WTC11 (cell line): Measurements from ENCODE around the gene GALNT17. TPM values are rescaled to one million over a fixed set of nuclear protein-coding genes. Genes with fewer than 3 reads are reported as not detected.

Experiments
- ATAC-seq: fragments of 200-7000 bp; cut with Tn5 transposase; 2 replicates; pipeline ENCODE4 v1.10.0; 2021; ENCODE audit warnings: mild to moderate bottlenecking, moderate library complexity
- CTCF ChIA-PET: fragments of 300-600 bp; sonication (Branson Sonifier 250); formaldehyde crosslinking; loops from one replicate; lab custom pipeline; 2021; ENCODE audit warnings: antibody characterized with exemption; lab: Charles Lee
- POLR2A ChIA-PET: fragments of 350-600 bp; sonication (Branson Sonifier 250); formaldehyde crosslinking; loops from one replicate; lab custom pipeline; 2021; ENCODE audit warnings: antibody characterized with exemption; lab: Charles Lee
- DNase-seq: peaks from one replicate; pipeline ENCODE4 v3.0.0; 2021; ENCODE audit warnings: low spot score
- H3K27ac Mint-ChIP-seq: 2 replicates; pipeline ENCODE4 v1.8.0; 2021; ENCODE audit warnings: mixed read lengths
- H3K27me3 Mint-ChIP-seq: 2 replicates; pipeline ENCODE4 v1.8.0; 2021; ENCODE audit warnings: low read depth, mild to moderate bottlenecking, moderate library complexity, mixed read lengths
- H3K36me3 Mint-ChIP-seq: 2 replicates; pipeline ENCODE4 v1.8.0; 2021; ENCODE audit warnings: mixed read lengths
- H3K4me1 Mint-ChIP-seq: 2 replicates; pipeline ENCODE4 v1.8.0; 2022; ENCODE audit warnings: mixed read lengths
- H3K4me3 Mint-ChIP-seq: 2 replicates; pipeline ENCODE4 v1.8.0; 2021; ENCODE audit warnings: mild to moderate bottlenecking, moderate library complexity, mixed read lengths
- H3K9me3 Mint-ChIP-seq: 2 replicates; pipeline ENCODE4 v1.8.0; 2021; ENCODE audit warnings: mixed read lengths
- ATF1 ChIP-seq: sonication (generic); formaldehyde crosslinking; IDR thresholded peaks from 2 replicates; pipeline ENCODE4 v1.8.1; 2023; ENCODE audit warnings: mild to moderate bottlenecking, moderate library complexity, missing genetic modification reagents
- ATF2 ChIP-seq: sonication (generic); formaldehyde crosslinking; IDR thresholded peaks from 2 replicates; pipeline ENCODE4 v1.8.1; 2022; ENCODE audit warnings: low read depth, missing genetic modification reagents, borderline replicate concordance
- CBFB ChIP-seq: sonication (generic); formaldehyde crosslinking; IDR thresholded peaks from 2 replicates; pipeline ENCODE4 v1.8.1; 2022; ENCODE audit warnings: mild to moderate bottlenecking, low read depth, missing genetic modification reagents
- E2F1 ChIP-seq: sonication (generic); formaldehyde crosslinking; IDR thresholded peaks from 2 replicates; pipeline ENCODE4 v1.8.0; 2022; ENCODE audit warnings: mild to moderate bottlenecking, missing genetic modification reagents
- E2F5 ChIP-seq: sonication (generic); formaldehyde crosslinking; IDR thresholded peaks from 2 replicates; pipeline ENCODE4 v1.8.1; 2022; ENCODE audit warnings: mild to moderate bottlenecking, moderate library complexity, missing genetic modification reagents
- ERG ChIP-seq: fragments of 250-450 bp; sonication (Bioruptor Pico); IDR thresholded peaks from 2 replicates; pipeline ENCODE4 v1.8.0; 2021; ENCODE audit warnings: mild to moderate bottlenecking
- ESRRA ChIP-seq: sonication (generic); formaldehyde crosslinking; IDR thresholded peaks from 2 replicates; pipeline ENCODE4 v1.8.1; 2022; ENCODE audit warnings: mild to moderate bottlenecking, missing genetic modification reagents, borderline replicate concordance
- ETV6 ChIP-seq: sonication (generic); formaldehyde crosslinking; IDR thresholded peaks from 2 replicates; pipeline ENCODE4 v1.8.1; 2022; ENCODE audit warnings: mild to moderate bottlenecking, missing genetic modification reagents
- FOXP1 ChIP-seq: sonication (generic); formaldehyde crosslinking; IDR thresholded peaks from 2 replicates; pipeline ENCODE4 v1.8.0; 2022; ENCODE audit warnings: missing genetic modification reagents, mild to moderate bottlenecking, moderate library complexity, borderline replicate concordance
- IRF1 ChIP-seq: sonication (generic); formaldehyde crosslinking; IDR thresholded peaks from 2 replicates; pipeline ENCODE4 v1.8.0; 2023; ENCODE audit warnings: missing genetic modification reagents
- KAT7 ChIP-seq: sonication (generic); formaldehyde crosslinking; IDR thresholded peaks from 2 replicates; pipeline ENCODE4 v1.8.1; 2023; ENCODE audit warnings: missing genetic modification reagents, mild to moderate bottlenecking, borderline replicate concordance
- NR1H2 ChIP-seq: sonication (generic); formaldehyde crosslinking; IDR thresholded peaks from 2 replicates; pipeline ENCODE4 v1.9.0; 2021; ENCODE audit warnings: mild to moderate bottlenecking, moderate library complexity, missing genetic modification reagents
- PRDM15 ChIP-seq: sonication (generic); formaldehyde crosslinking; IDR thresholded peaks from 2 replicates; pipeline ENCODE4 v1.8.0; 2022; ENCODE audit warnings: missing genetic modification reagents
- SOX15 ChIP-seq: fragments of 250-450 bp; sonication (Bioruptor Pico); IDR thresholded peaks from 2 replicates; pipeline ENCODE4 v1.9.0; 2021; ENCODE audit warnings: mild to moderate bottlenecking
- TEAD1 ChIP-seq: sonication (generic); formaldehyde crosslinking; IDR thresholded peaks from 2 replicates; pipeline ENCODE4 v1.8.0; 2022; ENCODE audit warnings: mild to moderate bottlenecking, missing genetic modification reagents
- USF1 ChIP-seq: sonication (generic); formaldehyde crosslinking; IDR thresholded peaks from 2 replicates; pipeline ENCODE4 v1.8.0; 2022; ENCODE audit warnings: mild to moderate bottlenecking, missing genetic modification reagents
- USF2 ChIP-seq: sonication (generic); formaldehyde crosslinking; IDR thresholded peaks from 2 replicates; pipeline ENCODE4 v1.8.1; 2023; ENCODE audit warnings: mild to moderate bottlenecking, missing genetic modification reagents, moderate library complexity
- ZNF138 ChIP-seq: sonication (generic); formaldehyde crosslinking; conservative IDR thresholded peaks from 2 replicates; pipeline ENCODE4 v1.8.1; 2022; ENCODE audit warnings: mild to moderate bottlenecking, moderate library complexity, missing genetic modification reagents
- ZSCAN18 ChIP-seq: fragments of 250-450 bp; sonication (Bioruptor Pico); IDR thresholded peaks from 2 replicates; pipeline ENCODE4 v2.1.2; 2022; ENCODE audit warnings: mild to moderate bottlenecking, moderate library complexity
- total RNA-seq: library from RNA; stranded (reverse); gene quantifications from 3 replicates; pipeline ENCODE4 v1.2.3, GENCODE V29; 2021

Gene GALNT17
- total RNA-seq, 1 experiment from 2014 or later = 61.1 TPM

- TF ChIP-seq ERG (no peak), ZSCAN18 (CRISPR knock-in tag) (no peak), CBFB (CRISPR knock-in tag) (no peak), ATF1 (CRISPR knock-in tag) (no peak), ESRRA (CRISPR knock-in tag) (no peak), E2F5 (CRISPR knock-in tag) (no peak)
These were observed 113.1 kb downstream of the GALNT17 start (continued) for GRCh38 chr7:71245038-71245437.

- DNase-seq (no peak), ATAC-seq (no peak)
- POLR2A ChIA-PET = interaction anchor here (0.6 kb wide), 1 partner anchor 136 kb away, joined by 3 read pairs; no protein-coding TSS in a partner anchor
- peaks cover 25% of the 10 kb centered on the region for H3K9me3 Mint-ChIP-seq
- no peaks in the 10 kb centered on the region for H3K27me3 Mint-ChIP-seq
- TF ChIP-seq ZNF138 (CRISPR knock-in tag) (no peak), KAT7 (no peak), ESRRA (CRISPR knock-in tag) (no peak), E2F1 (no peak), NR1H2 (CRISPR knock-in tag) (no peak), ETV6 (CRISPR knock-in tag) (no peak), TEAD1 (CRISPR knock-in tag) (no peak), SOX15 (CRISPR knock-in tag) (no peak), USF1 (CRISPR knock-in tag) (no peak), FOXP1 (no peak), ERG (no peak), IRF1 (CRISPR knock-in tag) (no peak), ATF2 (CRISPR knock-in tag) (no peak), USF2 (CRISPR knock-in tag) (no peak), PRDM15 (CRISPR knock-in tag) (no peak)
- CTCF ChIA-PET = interaction anchor here (0.6 kb wide), 1 partner anchor 220 kb away, joined by 3 read pairs; no protein-coding TSS in a partner anchor
- peaks cover 29% of the 10 kb centered on the region for H3K36me3 Mint-ChIP-seq
- H3K4me1 Mint-ChIP-seq = peaks cover 82% of the 10 kb centered on the region
- H3K27ac Mint-ChIP-seq = no peak overlapping the region
- no peak overlapping the region for H3K4me3 Mint-ChIP-seq
These were observed 119.8 kb downstream of the GALNT17 start for GRCh38 chr7:71251706-71252105.
